HG02943 (cell line): ENCODE data around the gene PRDM5.
A peak's percentile ranks its signal among the peaks of the same experiment; 100 is the strongest.
"Not testable (repeated sequence)": the region's sequence is repeated elsewhere in the genome, so short reads cannot be mapped to it uniquely, and the experiment has no call there.

Experiments
- ATAC-seq: cut with Tn5 transposase; IDR thresholded peaks from one replicate; pipeline ENCODE4 v1.9.1; 2021; ENCODE audit warnings: mild to moderate bottlenecking, low read depth, moderate library complexity; ENCODE audit not compliant: unreplicated experiment

Gene PRDM5

GRCh38 chr4:120765260-120765680 lies 157.3 kb downstream of the PRDM5 start:
- ATAC-seq, result no peak

DNA sequence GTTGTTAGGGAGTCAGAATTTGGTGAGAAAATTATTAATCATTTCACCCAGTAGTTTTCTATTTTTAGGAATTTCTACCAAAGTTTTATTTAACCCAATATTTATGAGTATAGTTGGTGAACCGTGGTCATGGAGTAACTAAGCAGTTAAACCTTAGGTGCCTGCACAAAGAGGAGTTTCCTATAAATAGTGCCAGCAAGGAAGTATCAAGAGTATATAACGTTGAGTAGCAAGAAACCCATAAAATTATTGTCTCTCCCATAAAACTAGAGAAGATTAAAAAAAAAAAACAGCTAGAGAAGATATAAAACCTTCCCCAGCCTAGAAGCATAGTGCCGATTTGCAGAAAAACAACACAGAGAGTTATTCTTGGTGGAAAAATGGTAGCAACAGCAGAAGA lies 158.9 kb downstream of the PRDM5 start:
- no peak for ATAC-seq

- no peak for ATAC-seq
Observed at GRCh38 chr4:120761070-120761469, 161.5 kb downstream of the PRDM5 start.

GRCh38 chr4:120760047-120760446 lies 162.5 kb downstream of the PRDM5 start:
- no peak for ATAC-seq

- no peak for ATAC-seq
Observed at GRCh38 chr4:120755864-120756263, 166.7 kb downstream of the PRDM5 start.

DNA sequence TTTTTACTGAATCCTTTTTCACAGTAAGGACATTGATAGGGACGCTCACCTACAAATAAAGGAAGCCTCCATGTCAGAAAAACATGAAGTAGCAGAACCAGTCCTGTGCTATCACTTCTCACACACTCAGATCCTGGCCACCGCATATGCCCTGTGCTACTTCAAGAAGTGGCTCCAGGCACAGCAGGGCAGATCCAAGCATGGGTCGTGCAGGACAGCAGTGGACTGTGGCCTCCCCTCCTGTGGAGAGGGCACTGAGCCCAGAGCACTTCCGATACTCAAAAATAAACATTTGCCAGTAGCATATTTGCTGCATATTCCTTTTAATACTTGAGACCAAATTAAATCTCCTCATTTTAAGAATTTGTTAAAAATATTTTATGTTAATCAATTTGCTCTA lies 167.9 kb downstream of the PRDM5 start:
- no peak for ATAC-seq

- ATAC-seq, result no peak
Observed at GRCh38 chr4:120753854-120754253, 168.7 kb downstream of the PRDM5 start.

DNA sequence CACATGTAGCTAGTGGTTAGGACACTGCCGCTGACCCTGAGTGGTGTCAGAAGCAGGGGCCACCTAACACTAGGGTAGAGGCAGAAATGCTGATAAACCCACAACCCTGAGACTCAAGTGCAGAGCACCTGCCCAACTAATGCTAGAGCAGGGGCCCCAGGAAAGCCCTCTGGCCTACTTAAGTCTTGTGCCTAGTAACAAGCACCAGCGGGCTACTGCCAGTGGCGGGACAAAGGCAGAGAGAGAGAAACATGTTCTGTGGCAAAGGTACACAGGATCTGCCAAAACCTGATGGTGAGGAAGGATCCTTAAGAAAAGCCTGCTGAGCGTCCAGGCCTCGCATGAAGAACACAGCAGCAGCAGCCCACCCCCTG lies 172.4 kb downstream of the PRDM5 start:
- no peak for ATAC-seq

DNA sequence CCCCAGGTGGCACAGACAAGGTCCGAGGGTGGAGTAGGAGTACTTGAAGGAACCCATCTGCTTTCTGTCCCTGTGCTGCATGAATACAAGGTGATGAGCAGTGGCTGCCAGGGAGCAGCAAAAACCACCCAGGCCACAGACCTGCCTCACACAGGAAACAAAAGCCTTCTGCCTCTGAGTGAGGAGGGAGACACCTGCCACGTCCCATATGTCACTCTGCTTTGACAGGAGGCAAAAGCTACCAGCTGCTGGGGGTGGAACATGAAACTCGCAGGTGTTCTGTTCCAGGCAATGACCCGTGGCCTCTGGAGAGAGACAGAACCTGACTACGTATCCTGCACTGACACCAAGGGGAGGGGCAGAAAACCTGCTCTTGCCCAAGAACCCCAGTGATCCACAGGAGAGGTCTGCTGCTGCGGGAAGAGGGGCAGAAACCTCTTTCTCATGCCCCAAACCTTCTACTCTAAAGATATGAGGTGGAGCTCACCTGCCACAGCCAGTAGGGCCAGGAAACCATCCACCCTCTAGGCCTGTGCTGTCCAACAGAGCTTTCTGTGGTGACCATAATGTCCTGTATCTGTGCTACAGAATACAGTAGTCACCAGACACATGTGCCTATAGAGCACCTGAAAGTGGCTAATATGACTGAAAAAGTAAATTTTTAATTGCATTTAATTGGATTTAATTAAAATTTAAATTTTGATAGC lies 172.9 kb downstream of the PRDM5 start:
- peak; percentile 97 for ATAC-seq

GRCh38 chr4:120741636-120742035 lies 180.9 kb downstream of the PRDM5 start:
- not testable (repeated sequence) for ATAC-seq

DNA sequence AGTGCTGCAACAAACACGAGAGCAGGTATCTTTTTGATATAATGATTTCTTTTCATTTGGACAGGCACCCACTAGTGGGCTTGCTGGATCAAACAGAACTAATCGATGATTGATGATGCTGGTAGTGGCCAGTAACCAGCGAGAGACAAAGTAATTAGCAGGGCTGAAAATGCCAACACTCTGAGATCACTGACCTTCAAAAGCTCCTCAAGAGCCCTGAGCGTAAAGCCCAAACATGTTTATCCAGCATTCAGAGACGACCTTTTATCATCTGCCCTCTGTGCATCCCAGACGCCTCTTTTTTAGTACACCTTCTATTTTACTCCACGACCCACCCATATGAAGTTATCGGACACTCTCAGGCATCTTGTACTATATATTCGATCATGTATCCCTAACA lies 186.2 kb downstream of the PRDM5 start:
- ATAC-seq, result no peak

DNA sequence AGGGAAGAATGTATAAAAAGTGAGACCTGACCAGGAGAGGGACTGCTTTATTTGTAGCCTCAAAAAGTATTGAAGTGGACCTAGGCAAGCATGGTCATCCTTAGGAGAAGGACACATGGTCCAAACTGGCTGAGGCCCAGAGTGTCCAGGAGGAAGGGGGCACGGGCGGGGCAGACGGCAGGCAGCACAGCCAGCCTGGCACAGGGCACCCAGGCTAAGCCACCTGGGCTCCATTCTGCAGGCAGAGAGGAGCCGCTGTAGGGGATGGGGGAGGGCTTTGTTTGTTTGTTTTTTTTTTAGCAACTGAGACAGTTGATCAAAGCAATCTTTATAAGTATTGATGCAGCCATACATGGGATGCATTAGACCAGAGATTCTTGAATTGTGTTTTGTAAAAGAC lies 188.6 kb downstream of the PRDM5 start:
- ATAC-seq, result no peak

DNA sequence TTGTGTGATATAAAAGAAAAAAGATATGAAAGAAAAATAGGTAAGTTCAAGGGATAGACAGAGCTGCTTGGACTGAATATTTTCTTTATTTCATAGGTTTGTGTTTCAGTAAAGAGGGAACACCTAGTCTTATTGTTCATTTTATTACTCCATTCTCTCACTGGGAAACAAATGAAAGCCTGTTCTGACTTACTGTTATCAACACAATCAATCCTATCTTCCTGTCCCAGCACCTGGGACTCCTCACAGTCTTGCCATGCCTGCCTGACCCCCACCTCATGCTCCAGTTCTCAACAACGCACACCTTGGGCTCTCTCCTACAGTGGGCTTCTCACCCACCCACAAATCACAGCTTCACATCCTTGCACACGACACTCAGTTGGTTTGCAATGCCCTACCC lies 189.5 kb downstream of the PRDM5 start:
- no peak for ATAC-seq

- ATAC-seq, result no peak
Observed at GRCh38 chr4:120731561-120731960, 191.0 kb downstream of the PRDM5 start.

- ATAC-seq, result no peak
Observed at GRCh38 chr4:120730777-120731320, 191.7 kb downstream of the PRDM5 start.

DNA sequence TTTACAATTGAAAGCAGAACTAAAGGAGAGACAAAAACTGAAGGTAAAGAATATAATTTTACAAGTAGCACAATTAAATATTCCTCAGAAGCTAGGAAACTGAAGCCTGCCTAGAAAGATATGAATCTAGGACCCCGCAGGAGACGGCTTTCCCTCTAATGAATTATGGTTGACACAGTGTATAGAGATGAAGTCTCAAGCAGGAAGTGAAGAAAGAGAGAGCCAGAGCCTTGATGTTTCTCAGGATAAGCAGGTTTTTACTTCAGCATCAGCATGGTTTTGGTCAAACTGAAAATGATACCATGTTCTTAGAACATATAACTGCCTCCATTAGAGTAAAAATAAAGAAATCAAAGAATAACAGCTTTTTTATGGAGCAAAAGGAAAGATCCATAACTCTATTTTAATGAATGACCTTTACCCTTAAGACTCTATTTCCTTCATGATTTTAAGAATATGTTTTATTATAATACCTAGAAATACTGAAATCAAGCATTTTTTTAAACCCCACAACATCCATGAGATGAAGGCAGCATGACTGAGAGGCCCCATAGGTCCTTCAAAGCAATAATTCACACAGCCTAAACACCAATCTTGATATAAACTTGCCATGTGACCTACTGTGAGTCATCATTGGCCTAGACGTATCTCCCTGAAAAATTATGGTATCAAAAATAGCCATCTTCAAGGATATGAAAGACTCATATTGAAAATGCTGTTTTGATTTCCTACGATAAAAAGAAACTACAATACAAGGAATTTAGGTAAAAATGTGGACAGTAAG lies 193.4 kb downstream of the PRDM5 start:
- no peak for ATAC-seq

GRCh38 chr4:120725639-120726580 lies 196.6 kb downstream of the PRDM5 start:
- no peak for ATAC-seq

DNA sequence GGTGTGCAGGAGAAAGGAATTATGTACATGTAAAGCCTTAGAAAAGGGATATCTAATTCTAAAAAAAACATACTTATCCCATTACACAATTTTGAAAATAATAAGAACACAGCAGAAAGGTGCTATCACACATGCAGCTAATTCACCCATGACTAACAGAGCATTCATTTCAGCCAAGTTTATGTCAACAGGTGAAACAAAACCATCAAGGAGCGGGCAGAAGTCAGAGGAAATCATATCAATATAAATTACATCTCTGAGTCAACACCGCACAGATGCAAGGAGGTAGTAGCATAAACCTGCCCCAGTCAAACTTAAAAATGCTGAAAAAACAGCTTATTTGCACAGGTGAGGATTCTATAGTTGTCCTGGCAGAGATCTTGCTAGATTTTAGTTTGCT lies 197.9 kb downstream of the PRDM5 start:
- ATAC-seq, result no peak

DNA sequence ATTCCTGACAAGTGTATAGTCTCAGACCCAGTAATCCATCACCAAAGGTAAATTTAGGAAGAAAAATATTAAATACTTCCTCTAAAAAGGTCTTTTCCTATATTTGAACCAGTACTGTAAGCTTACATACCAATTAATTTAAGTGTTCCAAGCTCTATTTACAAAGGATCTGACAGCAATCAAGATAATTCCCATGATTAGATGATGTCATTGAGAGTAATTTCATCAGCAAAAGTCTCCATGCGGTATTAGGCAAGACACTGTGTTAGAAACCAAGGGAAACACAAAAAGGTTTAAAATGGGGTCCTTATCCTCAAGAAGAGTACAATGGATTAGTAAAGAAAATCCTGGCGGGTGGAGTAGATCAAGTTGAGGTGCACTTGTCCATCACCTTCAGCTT lies 198.5 kb downstream of the PRDM5 start:
- ATAC-seq, result no peak

GRCh38 chr4:120723105-120723504 lies 199.4 kb downstream of the PRDM5 start:
- ATAC-seq, result no peak

- no peak for ATAC-seq
Observed at GRCh38 chr4:120722655-120723054, 199.9 kb downstream of the PRDM5 start.
